ENCODE data around the gene TMED3. TPM values are rescaled to one million over a fixed set of nuclear protein-coding genes. Genes with fewer than 3 reads are reported as not detected.

Gene TMED3
- total RNA-seq, 1 experiment from 2014 or later = 51.6 TPM

DNA sequence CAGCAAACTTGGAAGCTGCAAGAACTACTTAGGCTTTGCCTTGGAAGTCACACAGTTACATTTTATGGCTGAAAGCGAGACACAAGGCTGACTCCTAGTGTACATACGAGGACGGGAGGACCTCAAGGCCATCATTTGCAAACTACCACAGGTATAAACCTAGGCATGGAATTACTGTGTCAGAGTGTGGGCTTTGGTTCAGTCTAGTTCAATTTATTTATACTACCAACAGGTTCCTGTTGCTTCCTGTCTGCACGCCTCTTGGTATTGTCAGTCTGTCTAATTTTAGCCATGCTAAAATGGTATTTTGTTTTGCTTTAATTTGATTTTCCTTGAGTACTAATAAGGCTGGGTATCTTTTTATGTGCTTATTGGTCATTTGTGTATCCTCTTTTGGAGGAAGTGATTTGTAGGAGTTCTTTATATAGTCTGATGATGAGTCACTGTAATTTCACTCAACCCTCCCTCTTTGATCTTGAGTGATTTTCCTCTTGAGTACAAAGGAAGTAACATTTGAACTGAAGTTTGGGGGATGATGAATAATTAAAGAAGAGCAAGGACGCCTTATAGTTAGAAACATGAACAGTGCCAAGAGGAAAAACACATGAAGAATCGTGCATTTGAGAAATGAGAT, 20.2 kb upstream of the TMED3 start:
- BruUV-seq (replicated peaks) = no TSS peak
- H3K27ac ChIP-seq (ENCODE audit: low read depth, low read length, poor library complexity, severe bottlenecking) = no peak overlapping the region
- no peaks in the 10 kb centered on the region for H3K36me3 ChIP-seq (ENCODE audit: insufficient read depth, low read length, poor library complexity, severe bottlenecking)
- H3K27me3 ChIP-seq (replicated peaks; ENCODE audit: insufficient read depth, low read depth, low read length, poor library complexity) = peaks cover 34% of the 10 kb centered on the region
- H3K4me1 ChIP-seq (ENCODE audit: insufficient read depth, low read length, poor library complexity, severe bottlenecking) = no peaks in the 10 kb centered on the region
- ChIA-PET POLR2A (ENCODE audit: low non-redundant PET) (no interaction called here), CTCF (no interaction called here)
- no peak for TF ChIP-seq EZH2 (IDR thresholded peaks at IDR 0.05; ENCODE audit: borderline replicate concordance, low read depth, low read length, poor library complexity, severe bottlenecking)
- TF ChIP-seq, protein P1, sequence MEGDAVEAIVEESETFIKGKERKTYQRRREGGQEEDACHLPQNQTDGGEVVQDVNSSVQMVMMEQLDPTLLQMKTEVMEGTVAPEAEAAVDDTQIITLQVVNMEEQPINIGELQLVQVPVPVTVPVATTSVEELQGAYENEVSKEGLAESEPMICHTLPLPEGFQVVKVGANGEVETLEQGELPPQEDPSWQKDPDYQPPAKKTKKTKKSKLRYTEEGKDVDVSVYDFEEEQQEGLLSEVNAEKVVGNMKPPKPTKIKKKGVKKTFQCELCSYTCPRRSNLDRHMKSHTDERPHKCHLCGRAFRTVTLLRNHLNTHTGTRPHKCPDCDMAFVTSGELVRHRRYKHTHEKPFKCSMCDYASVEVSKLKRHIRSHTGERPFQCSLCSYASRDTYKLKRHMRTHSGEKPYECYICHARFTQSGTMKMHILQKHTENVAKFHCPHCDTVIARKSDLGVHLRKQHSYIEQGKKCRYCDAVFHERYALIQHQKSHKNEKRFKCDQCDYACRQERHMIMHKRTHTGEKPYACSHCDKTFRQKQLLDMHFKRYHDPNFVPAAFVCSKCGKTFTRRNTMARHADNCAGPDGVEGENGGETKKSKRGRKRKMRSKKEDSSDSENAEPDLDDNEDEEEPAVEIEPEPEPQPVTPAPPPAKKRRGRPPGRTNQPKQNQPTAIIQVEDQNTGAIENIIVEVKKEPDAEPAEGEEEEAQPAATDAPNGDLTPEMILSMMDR (conservative IDR thresholded peaks at IDR 0.05; ENCODE audit: low read depth, low read length) = no peak
- no peaks in the 10 kb centered on the region for H3K9me3 ChIP-seq (ENCODE audit: low read depth, low read length, poor library complexity, severe bottlenecking)
- no peak overlapping the region for H3K4me3 ChIP-seq (ENCODE audit: low read depth, low read length, poor library complexity, severe bottlenecking)
- DNase-seq (ENCODE audit: low spot score) = peak; percentile 40
- intact Hi-C loops (cut with micrococcal nuclease; ENCODE audit: unreplicated experiment) = no loop called here

DNA sequence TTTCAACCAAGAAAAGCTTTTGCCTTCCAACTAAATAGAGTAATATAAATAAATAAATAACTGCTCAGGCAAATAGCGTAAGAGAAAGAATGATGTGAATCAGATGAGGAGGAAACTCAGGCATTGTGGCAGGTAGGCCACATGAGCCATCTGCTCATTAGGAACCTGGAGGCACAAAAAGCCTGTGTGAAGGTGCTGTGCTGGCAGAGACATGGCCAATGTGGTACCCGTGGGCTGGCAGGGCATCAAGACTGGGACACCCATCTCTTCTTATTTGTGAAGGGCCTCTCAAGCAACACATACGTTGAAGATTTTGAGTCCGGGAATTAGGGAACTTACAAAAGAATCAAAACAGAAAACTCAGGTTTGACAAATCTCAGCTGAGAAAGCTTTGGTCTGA, 18.9 kb upstream of the TMED3 start:
- Histone ChIP-seq H3K27ac (ENCODE audit: low read depth, low read length, poor library complexity, severe bottlenecking) (no peak overlapping the region), H3K9me3 (ENCODE audit: low read depth, low read length, poor library complexity, severe bottlenecking) (no peaks in the 10 kb centered on the region), H3K4me3 (ENCODE audit: low read depth, low read length, poor library complexity, severe bottlenecking) (no peak overlapping the region), H3K4me1 (ENCODE audit: insufficient read depth, low read length, poor library complexity, severe bottlenecking) (no peaks in the 10 kb centered on the region), H3K27me3 (replicated peaks; ENCODE audit: insufficient read depth, low read depth, low read length, poor library complexity) (peaks cover 34% of the 10 kb centered on the region), H3K36me3 (ENCODE audit: insufficient read depth, low read length, poor library complexity, severe bottlenecking) (no peaks in the 10 kb centered on the region)
- no peak for DNase-seq (ENCODE audit: low spot score)
- ChIA-PET CTCF (no interaction called here), POLR2A (ENCODE audit: low non-redundant PET) (no interaction called here)
- intact Hi-C loops (cut with micrococcal nuclease; ENCODE audit: unreplicated experiment) = no loop called here
- TF ChIP-seq EZH2 (IDR thresholded peaks at IDR 0.05; ENCODE audit: borderline replicate concordance, low read depth, low read length, poor library complexity, severe bottlenecking) = no peak
- TF ChIP-seq, protein P1 (conservative IDR thresholded peaks at IDR 0.05; ENCODE audit: low read depth, low read length) = no peak
- no TSS peak for BruUV-seq (replicated peaks)

DNA sequence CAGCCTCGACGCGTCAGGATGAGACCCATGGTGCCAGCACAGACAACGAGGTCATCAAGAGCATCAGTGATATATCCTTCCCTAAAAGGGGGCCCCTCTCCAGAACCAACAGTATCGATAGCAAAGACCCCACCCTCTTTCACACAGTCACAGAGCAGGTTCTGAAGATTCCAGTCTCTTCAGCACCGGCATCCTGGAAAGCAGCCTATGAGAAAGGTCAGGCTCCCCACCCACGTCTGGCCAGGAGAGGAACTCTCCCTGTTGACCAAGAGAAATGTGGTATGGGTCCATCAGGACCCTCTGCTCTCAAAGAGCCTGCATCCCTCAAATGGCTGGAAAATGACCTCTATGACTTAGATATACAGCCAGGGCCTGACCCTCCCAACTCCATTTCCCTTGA, 16.8 kb upstream of the TMED3 start:
- H3K36me3 ChIP-seq (ENCODE audit: insufficient read depth, low read length, poor library complexity, severe bottlenecking) = no peaks in the 10 kb centered on the region
- intact Hi-C loops (cut with micrococcal nuclease; ENCODE audit: unreplicated experiment) = no loop called here
- H3K9me3 ChIP-seq (ENCODE audit: low read depth, low read length, poor library complexity, severe bottlenecking) = no peaks in the 10 kb centered on the region
- ChIA-PET CTCF (no interaction called here), POLR2A (ENCODE audit: low non-redundant PET) (no interaction called here)
- BruUV-seq (replicated peaks) = no TSS peak
- no peak overlapping the region for H3K4me3 ChIP-seq (ENCODE audit: low read depth, low read length, poor library complexity, severe bottlenecking)
- no peaks in the 10 kb centered on the region for H3K4me1 ChIP-seq (ENCODE audit: insufficient read depth, low read length, poor library complexity, severe bottlenecking)
- TF ChIP-seq, protein P1 (conservative IDR thresholded peaks at IDR 0.05; ENCODE audit: low read depth, low read length) = no peak
- no peak for TF ChIP-seq EZH2 (IDR thresholded peaks at IDR 0.05; ENCODE audit: borderline replicate concordance, low read depth, low read length, poor library complexity, severe bottlenecking)
- no peak for DNase-seq (ENCODE audit: low spot score)
- no peak overlapping the region for H3K27ac ChIP-seq (ENCODE audit: low read depth, low read length, poor library complexity, severe bottlenecking)
- peaks cover 34% of the 10 kb centered on the region for H3K27me3 ChIP-seq (replicated peaks; ENCODE audit: insufficient read depth, low read depth, low read length, poor library complexity)
